Globus pallidus (tissue), 1 donor: ENCODE measurements around the gene BNIP3.
A peak's percentile ranks its signal among the peaks of the same experiment; 100 is the strongest.

Source experiments
- DNase-seq: peaks from one replicate; pipeline ENCODE4 v3.0.0-alpha.2; 2015; ENCODE audit warnings: low spot score

The BNIP3 gene

GRCh38 chr10:131949041-131949862 is 32.5 kb downstream of the BNIP3 start:
- no peak for DNase-seq

DNA sequence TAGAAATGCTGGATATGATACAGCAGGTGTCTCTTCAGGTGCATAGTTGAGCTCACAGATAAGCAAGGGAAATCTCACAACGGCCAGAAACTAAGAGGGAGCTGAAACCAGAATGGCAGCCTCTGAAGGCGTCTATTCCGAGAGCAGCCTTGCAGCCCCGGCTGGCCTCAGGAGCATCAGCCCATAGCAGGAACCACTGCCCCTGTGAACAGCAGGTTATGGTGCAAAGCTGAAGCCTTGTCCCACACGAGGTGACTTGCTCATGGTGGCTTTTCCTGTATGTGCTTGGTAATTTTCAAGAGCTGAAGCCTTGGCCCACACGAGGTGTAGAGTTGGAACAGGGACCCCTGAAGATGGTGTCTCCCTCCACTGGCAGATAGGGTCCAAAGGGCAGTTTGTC is 33.2 kb downstream of the BNIP3 start:
- no peak for DNase-seq

GRCh38 chr10:131947631-131948347 is 33.9 kb downstream of the BNIP3 start:
- no peak for DNase-seq

- no peak for DNase-seq
Measured at GRCh38 chr10:131946880-131947279, 34.8 kb downstream of the BNIP3 start.

DNA sequence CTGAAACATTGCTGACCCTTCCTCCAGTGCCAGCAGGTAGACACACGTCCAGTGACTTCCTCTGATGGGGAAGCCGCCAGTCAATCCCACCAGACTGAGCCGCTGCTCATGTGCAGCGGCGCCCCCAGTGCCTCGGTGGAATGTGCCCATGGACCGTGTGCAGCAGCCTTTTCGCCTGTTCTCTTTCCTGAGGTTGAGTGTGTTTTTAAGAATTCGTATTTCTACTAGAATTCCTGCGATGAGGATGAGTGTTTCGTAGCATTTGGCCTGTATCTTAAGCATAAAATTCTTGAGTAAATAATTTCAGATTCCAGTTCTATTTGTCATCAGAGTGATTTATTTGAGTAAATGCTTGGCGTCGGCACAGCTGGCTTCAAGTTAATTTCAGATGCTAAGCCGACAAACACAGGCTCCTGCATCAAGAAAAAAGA is 35.4 kb downstream of the BNIP3 start:
- DNase-seq = no peak

- no peak for DNase-seq
Measured at GRCh38 chr10:131944976-131945695, 36.6 kb downstream of the BNIP3 start.

- no peak for DNase-seq
Measured at GRCh38 chr10:131944412-131944811, 37.3 kb downstream of the BNIP3 start.

DNA sequence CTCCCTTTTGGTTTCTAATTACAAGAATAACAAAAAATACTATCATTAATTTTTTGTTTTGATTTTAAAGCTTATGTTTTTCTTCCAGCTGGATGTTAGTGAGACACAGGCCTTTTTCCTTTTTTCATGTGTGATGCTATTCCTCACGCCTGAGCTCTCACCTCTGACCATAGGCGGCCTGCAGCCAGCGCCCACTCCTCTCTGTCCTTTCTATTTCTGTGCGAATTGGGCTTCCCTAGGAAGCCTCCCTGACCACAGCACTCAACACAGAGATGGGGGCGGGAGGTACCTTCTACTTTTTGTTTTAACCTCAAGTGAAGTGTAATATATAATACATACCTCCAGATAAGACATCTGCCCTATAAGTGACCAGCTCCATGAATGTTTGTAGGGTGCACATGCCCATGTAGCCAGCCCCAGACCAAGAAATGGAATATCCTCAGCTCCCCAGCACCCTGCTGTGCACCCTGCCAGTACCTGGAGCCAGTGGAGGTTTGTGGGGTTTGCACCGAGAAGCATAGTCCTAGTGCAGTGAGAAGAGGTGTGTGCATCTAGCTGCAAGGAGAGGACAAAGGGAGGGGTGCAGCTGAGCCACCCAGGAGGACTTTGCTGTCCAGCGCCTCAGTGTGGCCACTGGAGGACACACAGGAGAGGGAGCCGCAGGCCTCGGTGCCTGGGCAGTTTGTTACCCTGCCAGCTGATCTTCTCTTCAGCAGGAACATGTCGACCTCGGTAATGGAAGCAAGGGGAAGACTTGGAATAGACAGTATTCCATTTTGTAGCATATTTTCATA is 38.5 kb downstream of the BNIP3 start:
- DNase-seq = peak; percentile 25

GRCh38 chr10:131942455-131942854 is 39.3 kb downstream of the BNIP3 start:
- DNase-seq = no peak

DNA sequence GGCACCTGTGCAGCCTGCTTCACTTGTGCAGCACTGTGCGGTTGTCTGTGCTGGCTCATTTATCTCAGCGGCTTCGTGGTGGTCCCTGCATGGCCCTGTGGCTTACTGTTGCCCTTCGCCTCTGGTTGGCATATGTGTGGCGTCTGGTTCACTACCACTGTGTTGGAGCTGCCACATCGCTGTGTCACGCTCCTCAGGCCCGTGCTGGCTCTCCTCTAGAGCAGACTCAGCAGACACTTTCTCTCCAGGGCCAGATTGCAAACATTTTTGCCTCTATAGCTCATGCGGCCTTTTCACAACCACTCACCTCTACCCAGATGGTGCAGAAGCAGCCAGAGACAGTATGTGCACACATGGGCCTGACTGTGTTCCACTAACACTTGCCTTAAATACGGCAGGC is 43.0 kb downstream of the BNIP3 start:
- no peak for DNase-seq

- no peak for DNase-seq
Measured at GRCh38 chr10:131937836-131938235, 43.9 kb downstream of the BNIP3 start.

DNA sequence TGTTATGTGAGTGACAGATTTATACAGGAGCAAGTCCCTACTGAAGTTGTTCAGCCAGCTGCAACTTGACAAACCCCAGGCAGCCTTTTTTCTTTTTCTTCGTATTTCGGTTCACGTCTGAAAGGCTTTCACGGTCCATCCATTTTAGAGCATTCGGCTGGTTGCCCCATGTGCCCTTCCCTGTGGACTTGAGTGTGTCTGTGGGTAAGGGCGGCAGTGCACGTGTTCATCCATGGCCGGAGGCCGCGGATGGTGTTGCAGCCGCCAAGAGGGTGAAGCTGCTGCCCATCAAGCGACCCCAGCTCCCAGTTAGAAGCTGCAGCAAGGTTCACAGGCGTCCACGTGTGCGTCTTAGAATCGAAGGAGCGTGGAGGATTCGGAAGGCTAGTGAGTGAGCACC is 45.0 kb downstream of the BNIP3 start:
- DNase-seq = no peak

- DNase-seq = no peak
Measured at GRCh38 chr10:131936294-131936693, 45.4 kb downstream of the BNIP3 start.

GRCh38 chr10:131935260-131935659 is 46.5 kb downstream of the BNIP3 start:
- no peak for DNase-seq

DNA sequence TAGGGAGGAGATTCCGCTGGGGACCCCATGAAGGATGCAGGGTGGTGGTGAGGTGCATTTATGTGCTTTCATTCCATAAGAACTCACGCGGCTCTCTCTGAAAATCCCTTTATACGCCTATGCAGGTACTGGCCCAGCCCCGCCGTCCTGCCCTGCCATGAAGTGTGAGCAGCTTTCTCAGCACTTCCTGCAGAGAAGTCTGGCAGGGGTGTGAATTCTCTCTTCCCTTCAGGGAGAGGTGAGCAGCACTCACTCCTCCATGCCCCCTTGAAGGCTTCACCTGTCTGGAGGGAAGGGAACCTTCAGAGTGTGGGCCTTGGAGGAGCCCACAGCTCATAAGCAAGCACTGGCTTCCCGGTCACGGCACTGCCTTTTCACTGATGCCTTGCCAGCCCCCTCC is 47.0 kb downstream of the BNIP3 start:
- no peak for DNase-seq

DNA sequence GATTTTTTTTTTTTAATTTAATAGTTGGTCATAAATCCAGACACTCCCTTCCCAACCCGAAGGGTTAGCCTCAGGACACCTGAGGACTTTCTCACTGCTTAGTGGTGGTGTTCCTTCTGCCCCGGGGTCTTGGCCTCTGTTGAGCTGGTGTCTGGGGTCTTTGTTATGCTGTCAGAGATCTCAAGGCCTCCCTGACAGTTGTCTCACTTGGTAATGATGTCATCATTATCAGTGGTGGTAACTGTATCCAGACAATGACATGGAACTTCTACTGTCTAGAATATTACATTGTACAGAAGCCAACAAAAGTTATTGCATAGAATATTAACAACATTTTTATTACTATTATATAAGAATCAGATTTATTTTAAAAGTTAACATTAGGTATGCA is 48.0 kb downstream of the BNIP3 start:
- no peak for DNase-seq

- no peak for DNase-seq
Measured at GRCh38 chr10:131933016-131933695, 48.6 kb downstream of the BNIP3 start.

DNA sequence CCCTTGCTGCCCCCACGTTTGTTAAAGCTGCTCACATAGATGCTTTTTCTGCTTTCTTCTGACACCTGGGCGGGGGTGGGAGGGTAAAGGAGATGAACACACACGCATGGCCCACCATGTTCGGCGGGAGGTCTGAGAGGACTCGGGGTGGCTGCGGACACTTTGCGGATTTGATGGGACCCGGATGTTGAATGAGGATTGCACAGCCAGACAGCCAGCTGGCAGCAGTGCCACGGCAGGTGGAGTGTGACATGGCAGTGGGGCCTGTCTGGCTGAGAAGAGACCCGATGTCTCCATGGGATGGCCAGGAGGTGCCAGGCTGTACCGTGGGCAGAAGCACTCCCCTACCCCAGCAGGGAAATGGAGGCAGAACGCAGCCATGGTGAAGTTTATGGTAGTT is 49.7 kb downstream of the BNIP3 start:
- DNase-seq = no peak

DNA sequence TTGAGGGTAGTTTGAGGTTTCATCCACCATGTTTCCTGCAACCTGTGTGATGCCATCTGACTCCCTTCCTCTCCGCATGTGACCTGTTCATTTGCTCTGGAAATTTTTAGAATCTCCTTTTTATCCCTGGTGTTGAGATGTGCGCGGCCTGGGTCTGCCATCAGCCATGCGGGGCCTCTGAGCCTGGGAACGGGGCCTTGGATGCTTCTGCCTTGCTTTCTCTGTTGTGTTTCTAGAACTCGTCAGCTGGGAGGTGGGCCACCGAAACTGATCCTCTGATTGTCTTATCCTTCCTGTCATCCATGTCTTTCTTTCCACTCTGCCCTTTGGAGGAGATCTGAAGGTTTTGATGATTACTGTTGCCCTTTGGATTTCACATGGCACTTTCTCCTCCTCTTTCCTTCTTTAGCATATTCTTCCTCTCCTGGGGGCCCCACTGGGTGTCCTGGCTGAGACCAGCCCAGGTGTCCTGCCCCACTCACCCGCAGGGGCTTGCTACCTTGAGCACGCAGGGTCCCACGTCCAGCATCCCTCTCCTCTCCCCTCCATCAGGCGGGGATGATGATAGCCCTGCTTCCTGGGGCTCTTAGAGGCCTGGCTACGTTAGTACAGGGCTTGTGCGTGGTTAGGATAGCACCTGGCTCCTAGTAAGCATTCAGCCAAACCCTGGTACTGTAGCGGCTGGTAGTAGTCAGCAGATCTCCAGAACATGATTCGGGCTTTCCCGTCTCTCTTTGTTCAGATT is 51.0 kb downstream of the BNIP3 start:
- no peak for DNase-seq

GRCh38 chr10:131930150-131930549 is 51.6 kb downstream of the BNIP3 start:
- DNase-seq = no peak
